ENCODE data around the gene NES.

GRCh38 chr1:156700736-156701531 lies 23.7 kb upstream of the NES start:
- TF ChIP-seq, protein P1, sequence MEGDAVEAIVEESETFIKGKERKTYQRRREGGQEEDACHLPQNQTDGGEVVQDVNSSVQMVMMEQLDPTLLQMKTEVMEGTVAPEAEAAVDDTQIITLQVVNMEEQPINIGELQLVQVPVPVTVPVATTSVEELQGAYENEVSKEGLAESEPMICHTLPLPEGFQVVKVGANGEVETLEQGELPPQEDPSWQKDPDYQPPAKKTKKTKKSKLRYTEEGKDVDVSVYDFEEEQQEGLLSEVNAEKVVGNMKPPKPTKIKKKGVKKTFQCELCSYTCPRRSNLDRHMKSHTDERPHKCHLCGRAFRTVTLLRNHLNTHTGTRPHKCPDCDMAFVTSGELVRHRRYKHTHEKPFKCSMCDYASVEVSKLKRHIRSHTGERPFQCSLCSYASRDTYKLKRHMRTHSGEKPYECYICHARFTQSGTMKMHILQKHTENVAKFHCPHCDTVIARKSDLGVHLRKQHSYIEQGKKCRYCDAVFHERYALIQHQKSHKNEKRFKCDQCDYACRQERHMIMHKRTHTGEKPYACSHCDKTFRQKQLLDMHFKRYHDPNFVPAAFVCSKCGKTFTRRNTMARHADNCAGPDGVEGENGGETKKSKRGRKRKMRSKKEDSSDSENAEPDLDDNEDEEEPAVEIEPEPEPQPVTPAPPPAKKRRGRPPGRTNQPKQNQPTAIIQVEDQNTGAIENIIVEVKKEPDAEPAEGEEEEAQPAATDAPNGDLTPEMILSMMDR (IDR thresholded peaks at IDR 0.05): no peak
- no peak for TF ChIP-seq EP300 (IDR thresholded peaks at IDR 0.05)
- no peak for TF ChIP-seq POLR2A (IDR thresholded peaks at IDR 0.05; ENCODE audit: low read depth)
- TF ChIP-seq POLR2AphosphoS5 (IDR thresholded peaks at IDR 0.05): no peak

All from esophagus muscularis mucosa (tissue), 4 donors.